BLaER1 treated with 17β-estradiol and CSF1 and Interleukin-3, amounts not matched to agents 10 nM and 100 nM (cell line): Measurements from ENCODE around the gene SNX19.
"Not testable (repeated sequence)": the region's sequence is repeated elsewhere in the genome, so short reads cannot be mapped to it uniquely, and the experiment has no call there.

Experiments
- H3K27ac ChIP-seq, 11 experiments: shearing (Covaris generic); formaldehyde crosslinking; 2 replicates each; pipeline ENCODE4 v1.8.1; 2022
- H3K27me3 ChIP-seq, 11 experiments: shearing (Covaris generic); formaldehyde crosslinking; 2 replicates each; pipeline ENCODE4 v1.8.1; 2022
- H3K36me3 ChIP-seq, 11 experiments: shearing (Covaris generic); formaldehyde crosslinking; 2 replicates each; pipeline ENCODE4 v1.8.1; 2022
- H3K4me1 ChIP-seq, 10 experiments: shearing (Covaris generic); formaldehyde crosslinking; 2 replicates each; pipeline ENCODE4 v1.8.1; 2022
- H3K4me2 ChIP-seq, 11 experiments: shearing (Covaris generic); formaldehyde crosslinking; 2 replicates each; pipeline ENCODE4 v1.8.1; 2022
- H3K4me3 ChIP-seq, 10 experiments: shearing (Covaris generic); formaldehyde crosslinking; 2 replicates each; pipeline ENCODE4 v1.8.1; 2022
- H3K9ac ChIP-seq, 11 experiments: shearing (Covaris generic); formaldehyde crosslinking; 2 replicates each; pipeline ENCODE4 v1.8.1; 2022
- H3K9me3 ChIP-seq, 11 experiments: shearing (Covaris generic); formaldehyde crosslinking; replicated peaks in 1 of 11; 2 replicates each; pipeline ENCODE4 v1.8.1; 2022
- H4K20me1 ChIP-seq, 11 experiments: shearing (Covaris generic); formaldehyde crosslinking; 2 replicates each; pipeline ENCODE4 v1.8.1; 2022
- Cebpa-rat ChIP-seq, 11 experiments: shearing (Covaris generic); IDR thresholded peaks; 2 replicates each; pipeline ENCODE4 v1.8.1; 2022

Gene SNX19

GRCh38 chr11:130861283-130861682, 55.0 kb downstream of the SNX19 start:
- peaks cover 0 to 6% (median 3%) of the 10 kb centered on the region in 11 experiments; a peak in 2 of 22 replicates for H3K9me3 ChIP-seq
- H3K27me3 ChIP-seq: no peaks in the 10 kb centered on the region
- H3K4me2 ChIP-seq: no peak overlapping the region; a peak in 1 of 22 replicates
- peaks cover 0 to 14% (median 0%) of the 10 kb centered on the region in 10 experiments; a peak in 6 of 20 replicates for H3K4me1 ChIP-seq
- no peaks in the 10 kb centered on the region for H3K36me3 ChIP-seq
- H3K4me3 ChIP-seq: no peak overlapping the region
- H3K27ac ChIP-seq: no peak overlapping the region
- no peak overlapping the region for H3K9ac ChIP-seq
- peaks cover 0 to 12% (median 0%) of the 10 kb centered on the region in 11 experiments; a peak in 2 of 22 replicates for H4K20me1 ChIP-seq
- TF ChIP-seq Cebpa-rat (IDR thresholded peaks at IDR 0.05): no peak

GRCh38 chr11:130859886-130860285, 56.4 kb downstream of the SNX19 start:
- Histone ChIP-seq H3K4me2 (no peak overlapping the region), H3K9ac (no peak overlapping the region), H3K4me1 (peaks cover 3 to 15% (median 5%) of the 10 kb centered on the region in 10 experiments), H3K27me3 (no peaks in the 10 kb centered on the region), H3K4me3 (no peak overlapping the region), H3K27ac (no peak overlapping the region), H4K20me1 (peaks cover 0 to 4% (median 0%) of the 10 kb centered on the region in 11 experiments; a peak in 1 of 22 replicates), H3K36me3 (no peaks in the 10 kb centered on the region), H3K9me3 (peaks cover 0 to 9% (median 4%) of the 10 kb centered on the region in 11 experiments; a peak in 2 of 22 replicates)
- TF ChIP-seq Cebpa-rat (IDR thresholded peaks at IDR 0.05): no peak

GRCh38 chr11:130858215-130858614, 58.1 kb downstream of the SNX19 start:
- Histone ChIP-seq H3K27me3 (no peaks in the 10 kb centered on the region), H3K9ac (no peak overlapping the region), H3K27ac (no peak overlapping the region), H3K9me3 (peaks cover 0 to 9% (median 4%) of the 10 kb centered on the region in 11 experiments; a peak in 2 of 22 replicates), H3K4me2 (peak overlapping the region in 2 of 11 experiments; percentile 26 to 46; a peak in 3 of 22 replicates), H3K4me1 (peaks cover 12 to 20% (median 15%) of the 10 kb centered on the region in 10 experiments), H3K36me3 (no peaks in the 10 kb centered on the region), H4K20me1 (no peaks in the 10 kb centered on the region; a peak in 1 of 22 replicates), H3K4me3 (no peak overlapping the region)
- no peak for TF ChIP-seq Cebpa-rat (IDR thresholded peaks at IDR 0.05)

GRCh38 chr11:130855707-130856106, 60.6 kb downstream of the SNX19 start:
- H4K20me1 ChIP-seq, H3K27me3 ChIP-seq, H3K4me2 ChIP-seq, H3K9ac ChIP-seq, H3K27ac ChIP-seq, H3K4me3 ChIP-seq, H3K36me3 ChIP-seq: not testable (repeated sequence)
- Histone ChIP-seq H3K4me1 (peaks cover 11 to 20% (median 15%) of the 10 kb centered on the region in 10 experiments), H3K9me3 (peaks cover 0 to 15% (median 4%) of the 10 kb centered on the region in 11 experiments; a peak in 3 of 22 replicates)

- Histone ChIP-seq H3K4me1 (peaks cover 11 to 20% (median 15%) of the 10 kb centered on the region in 10 experiments), H3K27me3 (no peaks in the 10 kb centered on the region), H3K36me3 (no peaks in the 10 kb centered on the region), H3K27ac (no peak overlapping the region), H3K4me3 (no peak overlapping the region), H3K9me3 (peaks cover 0 to 15% (median 4%) of the 10 kb centered on the region in 11 experiments; a peak in 3 of 22 replicates), H3K9ac (no peak overlapping the region), H4K20me1 (no peaks in the 10 kb centered on the region), H3K4me2 (peak overlapping the region; percentile 24 to 65 (median 53); a peak in 20 of 22 replicates)
- no peak for TF ChIP-seq Cebpa-rat (IDR thresholded peaks at IDR 0.05)
Observed at GRCh38 chr11:130854483-130854882, 61.8 kb downstream of the SNX19 start.

GRCh38 chr11:130852589-130852988, 63.7 kb downstream of the SNX19 start:
- Histone ChIP-seq H3K27ac (no peak overlapping the region), H3K27me3 (no peaks in the 10 kb centered on the region), H3K4me3 (no peak overlapping the region), H3K4me2 (no peak overlapping the region), H4K20me1 (no peaks in the 10 kb centered on the region), H3K36me3 (no peaks in the 10 kb centered on the region), H3K4me1 (peaks cover 10 to 16% (median 13%) of the 10 kb centered on the region in 10 experiments), H3K9me3 (peaks cover 0 to 15% (median 4%) of the 10 kb centered on the region in 11 experiments; a peak in 3 of 22 replicates), H3K9ac (no peak overlapping the region)
- TF ChIP-seq Cebpa-rat (IDR thresholded peaks at IDR 0.05): no peak

GRCh38 chr11:130850185-130850944, 65.9 kb downstream of the SNX19 start:
- H3K9ac ChIP-seq: no peak overlapping the region
- TF ChIP-seq Cebpa-rat (IDR thresholded peaks at IDR 0.05): no peak
- H3K4me3 ChIP-seq: no peak overlapping the region
- H3K36me3 ChIP-seq: no peaks in the 10 kb centered on the region
- H3K4me1 ChIP-seq: peaks cover 6 to 16% (median 12%) of the 10 kb centered on the region in 10 experiments; a peak in 18 of 20 replicates
- peaks cover 0 to 9% (median 0%) of the 10 kb centered on the region in 11 experiments; a peak in 2 of 22 replicates for H3K9me3 ChIP-seq
- H3K27me3 ChIP-seq: no peaks in the 10 kb centered on the region
- H3K4me2 ChIP-seq: no peak overlapping the region
- H3K27ac ChIP-seq: no peak overlapping the region
- no peaks in the 10 kb centered on the region for H4K20me1 ChIP-seq

GRCh38 chr11:130849215-130849568, 67.1 kb downstream of the SNX19 start:
- Histone ChIP-seq H3K9ac (no peak overlapping the region), H3K4me2 (no peak overlapping the region), H3K4me3 (no peak overlapping the region), H3K27ac (no peak overlapping the region), H4K20me1 (no peaks in the 10 kb centered on the region), H3K4me1 (peaks cover 0 to 4% (median 2%) of the 10 kb centered on the region in 10 experiments; a peak in 14 of 20 replicates), H3K27me3 (no peaks in the 10 kb centered on the region), H3K36me3 (no peaks in the 10 kb centered on the region), H3K9me3 (peaks cover 0 to 9% (median 0%) of the 10 kb centered on the region in 11 experiments; a peak in 2 of 22 replicates)
- TF ChIP-seq Cebpa-rat (IDR thresholded peaks at IDR 0.05): no peak

- no peak for TF ChIP-seq Cebpa-rat (IDR thresholded peaks at IDR 0.05)
- H3K9ac ChIP-seq: no peak overlapping the region
- H3K4me2 ChIP-seq: no peak overlapping the region
Observed at GRCh38 chr11:130848361-130849214, 67.7 kb downstream of the SNX19 start.

More at GRCh38 chr11:130848361-130849214, 67.7 kb downstream of the SNX19 start:
- H3K27ac ChIP-seq: no peak overlapping the region
- H3K27me3 ChIP-seq: no peaks in the 10 kb centered on the region
- no peaks in the 10 kb centered on the region for H3K4me1 ChIP-seq
- no peaks in the 10 kb centered on the region for H3K36me3 ChIP-seq
- H4K20me1 ChIP-seq: no peaks in the 10 kb centered on the region
- H3K4me3 ChIP-seq: no peak overlapping the region
- H3K9me3 ChIP-seq: peaks cover 0 to 9% (median 0%) of the 10 kb centered on the region in 11 experiments; a peak in 2 of 22 replicates
